ACHN (cell line): Measurements from ENCODE around the gene ARFRP1.

Source experiments
- DNase-seq: peaks from one replicate; pipeline ENCODE4 v3.0.0-alpha.2; 2015
- in situ Hi-C: cut with HindIII; loops from 2 replicates; pipeline ENCODE4 v1.10.0; 2017; ENCODE audit warnings: low sequenced_read_pairs, low pct_ligation_motif_present, low pct_unique_long_range_greater_than_20kb

ARFRP1 gene

GRCh38 chr20:63707558-63708300, at the start of gene ARFRP1, which contains the start of gene ZGPAT:
TSS of gene ARFRP1 (minus strand) at chr20:63707976. CDS start at chr20:63707091, 885 bp downstream.
TSS of gene ZGPAT (plus strand) at chr20:63708039. CDS start at chr20:63708581, 542 bp downstream.
- in situ Hi-C loops = no loop called here
- peak; percentile 74 for DNase-seq

- no peak for DNase-seq
- in situ Hi-C loops = no loop called here
These were observed 48.8 kb upstream of the ARFRP1 start for GRCh38 chr20:63756648-63756991.

- in situ Hi-C loops = no loop called here
- DNase-seq = no peak
These were observed 48.3 kb upstream of the ARFRP1 start for GRCh38 chr20:63755933-63756647.

- DNase-seq = no peak
- in situ Hi-C loops = no loop called here
These were observed 46.2 kb upstream of the ARFRP1 start for GRCh38 chr20:63754008-63754407.

GRCh38 chr20:63753381-63753780, 45.6 kb upstream of the ARFRP1 start:
- in situ Hi-C loops = no loop called here
- DNase-seq = no peak

- no peak for DNase-seq
- in situ Hi-C loops = no loop called here
These were observed 44.8 kb upstream of the ARFRP1 start for GRCh38 chr20:63752411-63753101.

GRCh38 chr20:63751471-63752271, 43.9 kb upstream of the ARFRP1 start:
- in situ Hi-C loops = no loop called here
- DNase-seq = no peak

- DNase-seq = no peak
- in situ Hi-C loops = no loop called here
These were observed 43.2 kb upstream of the ARFRP1 start for GRCh38 chr20:63750807-63751470.

GRCh38 chr20:63749597-63750508, 42.1 kb upstream of the ARFRP1 start:
- in situ Hi-C loops = no loop called here
- DNase-seq = no peak

GRCh38 chr20:63748934-63749270, 41.1 kb upstream of the ARFRP1 start:
- DNase-seq = no peak
- in situ Hi-C loops = no loop called here

GRCh38 chr20:63748070-63748933, 40.5 kb upstream of the ARFRP1 start:
- DNase-seq = no peak
- in situ Hi-C loops = no loop called here

- DNase-seq = no peak
- in situ Hi-C loops = no loop called here
These were observed 39.9 kb upstream of the ARFRP1 start for GRCh38 chr20:63747622-63748069.

GRCh38 chr20:63746751-63747315, 39.1 kb upstream of the ARFRP1 start:
- in situ Hi-C loops = no loop called here
- no peak for DNase-seq

- in situ Hi-C loops = no loop called here
These were observed 38.4 kb upstream of the ARFRP1 start for GRCh38 chr20:63745961-63746731.

GRCh38 chr20:63745424-63745805, 37.6 kb upstream of the ARFRP1 start:
- DNase-seq = no peak
- in situ Hi-C loops = no loop called here

More at GRCh38 chr20:63745961-63746731, 38.4 kb upstream of the ARFRP1 start:
- no peak for DNase-seq
